ENCODE data around the gene THBS3.

THBS3 gene

GRCh38 chr1:155186794-155187455, 20.8 kb downstream of the THBS3 start:
- DNase-seq: no peak

GRCh38 chr1:155186067-155186793, 21.5 kb downstream of the THBS3 start:
- no peak for DNase-seq

- DNase-seq: no peak
Measured at GRCh38 chr1:155185783-155186066, 22.0 kb downstream of the THBS3 start.

DNA sequence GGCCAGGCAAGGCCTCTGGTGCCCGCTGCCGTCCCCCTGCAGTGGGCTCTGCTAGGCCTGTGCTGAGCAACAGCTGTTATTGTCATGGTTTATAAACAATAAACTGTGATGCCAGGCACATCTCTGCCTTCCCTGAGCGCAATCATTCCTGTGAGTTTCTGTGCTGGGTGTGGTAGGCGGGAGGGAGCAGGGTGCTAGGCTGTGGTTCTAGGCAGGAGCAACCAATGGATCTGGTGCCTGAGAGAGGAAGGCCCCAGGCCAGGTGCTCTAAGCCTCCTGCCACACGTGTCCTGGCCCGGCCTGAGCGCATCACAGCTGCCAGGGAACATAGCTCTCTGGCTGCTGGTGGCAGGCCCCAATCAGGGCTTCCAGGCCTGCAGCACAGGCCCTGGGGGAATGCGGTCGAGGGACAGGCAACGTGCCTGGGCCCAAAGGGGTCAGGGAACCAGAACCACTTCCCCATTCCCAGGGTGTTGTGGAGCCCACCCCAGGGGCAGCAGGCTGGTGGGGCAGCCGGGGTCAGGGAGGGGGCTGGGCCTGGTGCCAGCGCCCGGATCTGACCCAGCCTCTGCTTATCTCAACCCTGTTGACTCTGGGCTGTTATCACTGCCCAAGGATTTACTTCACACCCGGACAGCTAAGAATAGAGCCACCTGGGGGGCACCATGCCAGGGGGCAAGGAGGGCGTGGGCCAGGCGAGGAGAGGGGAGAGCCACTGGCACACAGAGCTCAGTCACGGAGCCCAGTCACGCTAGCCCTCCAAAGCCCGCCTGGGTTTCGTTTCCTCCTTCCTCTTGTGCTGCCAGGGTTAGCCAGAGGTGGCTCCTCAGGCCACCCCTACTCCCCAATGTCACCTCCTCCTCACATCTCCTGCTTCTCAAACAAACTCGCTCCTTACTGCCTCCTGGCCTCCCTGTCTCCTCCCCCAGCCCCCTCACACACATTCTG, 22.6 kb downstream of the THBS3 start:
- peak; percentile 54 for DNase-seq

GRCh38 chr1:155184351-155184811, 23.3 kb downstream of the THBS3 start:
- no peak for DNase-seq

- no peak for DNase-seq
Measured at GRCh38 chr1:155183775-155184221, 23.9 kb downstream of the THBS3 start.

- no peak for DNase-seq
Measured at GRCh38 chr1:155182052-155182550, 25.6 kb downstream of the THBS3 start.

DNA sequence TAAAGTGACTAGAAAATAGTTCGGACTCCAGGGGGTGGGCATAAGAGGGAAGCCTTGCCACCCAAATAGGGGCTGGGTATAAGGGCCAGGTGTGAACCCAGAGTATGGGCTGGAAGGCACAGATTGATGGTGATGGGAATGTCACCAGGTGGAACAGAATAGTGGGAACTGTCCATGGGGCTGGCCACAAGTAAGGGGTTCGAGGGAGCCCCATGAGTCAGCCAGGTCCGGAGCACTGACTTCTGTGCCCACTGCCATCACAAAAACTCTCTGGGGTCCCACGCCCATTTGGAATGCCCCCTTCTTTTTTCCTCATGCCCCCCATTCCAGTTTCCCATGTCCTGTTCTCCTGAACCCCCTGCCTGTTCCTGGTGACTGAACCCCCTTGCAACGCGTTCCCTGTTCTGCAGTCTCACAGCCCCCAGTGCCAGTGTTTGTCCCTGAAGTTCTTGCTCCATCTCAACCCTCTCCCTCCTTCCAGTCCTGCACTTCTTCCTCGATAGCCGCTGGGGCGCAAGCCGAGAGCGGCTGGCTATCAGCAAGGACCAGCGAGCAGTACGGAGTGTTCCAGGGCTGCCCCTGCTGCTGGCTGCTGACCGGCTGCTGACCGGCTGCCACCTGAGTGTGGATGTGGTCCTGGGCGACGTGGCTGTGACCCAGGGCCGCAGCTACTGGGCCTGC, 26.2 kb downstream of the THBS3 start:
- DNase-seq: no peak

GRCh38 chr1:155179112-155180031, 28.3 kb downstream of the THBS3 start:
- DNase-seq: no peak

- DNase-seq: no peak
Measured at GRCh38 chr1:155178441-155179111, 29.1 kb downstream of the THBS3 start.

- DNase-seq: no peak
Measured at GRCh38 chr1:155177918-155178281, 29.8 kb downstream of the THBS3 start.

DNA sequence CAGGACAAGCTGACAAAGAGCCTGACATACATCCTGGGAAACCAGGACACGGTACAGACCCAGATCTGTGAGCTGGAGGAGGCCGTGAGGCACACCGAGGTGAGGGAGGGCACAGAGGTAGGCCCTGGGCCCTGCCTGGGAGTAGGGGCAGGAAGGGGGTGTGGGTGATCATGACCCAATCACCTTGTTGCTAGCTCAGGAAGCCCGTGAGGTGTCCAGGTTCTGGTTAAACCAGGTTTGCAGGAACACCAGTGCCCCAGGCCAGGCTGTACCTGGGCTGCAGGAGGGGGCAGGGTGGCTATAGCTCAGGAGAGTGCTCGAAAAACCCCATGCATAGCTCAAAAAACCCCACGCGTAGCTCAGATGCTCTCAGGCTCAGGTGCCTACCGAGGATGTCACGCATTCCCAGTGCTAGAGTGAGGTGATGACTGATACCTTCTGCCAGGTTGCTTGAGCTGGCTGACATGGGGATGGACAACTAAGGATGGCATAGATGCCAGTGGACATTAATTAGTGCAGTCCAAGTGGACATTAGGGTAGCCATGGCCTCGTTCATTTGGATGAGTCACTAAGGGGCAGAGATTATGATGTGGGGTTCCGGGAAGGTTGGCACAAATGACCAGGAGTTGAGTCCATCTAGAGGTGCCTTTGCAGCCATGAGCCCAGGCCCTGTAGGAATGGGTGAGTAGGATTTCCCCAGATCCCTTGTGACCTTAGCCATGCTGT, 30.3 kb downstream of the THBS3 start:
- no peak for DNase-seq

- peak; percentile 90 for DNase-seq
Measured at GRCh38 chr1:155176544-155177071, 31.1 kb downstream of the THBS3 start.

- peak; percentile 68 for DNase-seq
Measured at GRCh38 chr1:155175927-155176371, 31.7 kb downstream of the THBS3 start.

DNA sequence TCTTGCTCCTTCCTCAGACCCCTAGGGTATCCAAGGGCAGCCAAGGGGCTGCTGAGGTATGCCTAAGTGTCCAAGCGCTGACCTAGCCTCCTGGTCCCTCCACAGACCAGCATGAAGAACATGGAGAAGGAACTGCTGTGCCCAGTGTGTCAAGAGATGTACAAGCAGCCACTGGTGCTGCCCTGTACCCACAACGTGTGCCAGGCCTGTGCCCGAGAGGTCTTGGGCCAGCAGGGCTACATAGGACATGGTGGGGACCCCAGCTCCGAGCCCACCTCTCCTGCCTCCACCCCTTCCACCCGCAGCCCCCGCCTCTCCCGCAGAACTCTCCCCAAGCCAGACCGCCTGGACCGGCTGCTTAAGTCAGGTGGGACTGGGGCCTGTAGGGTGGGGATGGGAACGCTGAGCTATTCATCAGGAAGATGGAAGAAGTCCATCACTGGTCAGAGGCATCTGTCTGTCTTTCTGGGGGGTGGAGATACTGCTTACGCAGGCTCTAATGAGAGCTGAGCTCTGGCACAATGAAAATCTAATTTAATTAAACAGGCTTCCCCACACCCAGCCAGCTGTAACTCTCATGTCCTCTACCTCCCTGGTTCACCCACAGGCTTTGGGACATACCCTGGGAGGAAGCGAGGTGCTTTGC, 32.3 kb downstream of the THBS3 start:
- no peak for DNase-seq

- DNase-seq: peak; percentile 30
Measured at GRCh38 chr1:155174324-155175280, 33.1 kb downstream of the THBS3 start.

GRCh38 chr1:155173478-155174323, 34.0 kb downstream of the THBS3 start, which contains the start of gene TRIM46:
Gene TRIM46 (plus strand): TSS chr1:155173849. CDS start chr1:155173967, 118 bp downstream.
- peak; percentile 63 for DNase-seq
